Activated CD4-positive, alpha-beta T cell treated with anti-CD3 and anti-CD28 coated beads for 36 hours (primary cell): ENCODE measurements around the gene ENKUR. TPM values are rescaled to one million over a fixed set of nuclear protein-coding genes. Genes with fewer than 3 reads are reported as not detected.

Experiments used
- ATAC-seq: fragments of 200-7000 bp; cut with Tn5 transposase; one replicate; pipeline ENCODE4 v1.10.0; 2021; ENCODE audit warnings: mild to moderate bottlenecking, moderate library complexity
- CTCF ChIA-PET: fragments of 350-600 bp; sonication (Branson Sonifier 250); formaldehyde crosslinking; loops from one replicate; lab custom pipeline; 2021; ENCODE audit warnings: antibody characterized with exemption; lab: Charles Lee
- POLR2A ChIA-PET: fragments of 350-600 bp; sonication (Branson Sonifier 250); formaldehyde crosslinking; loops from one replicate; lab custom pipeline; 2021; ENCODE audit warnings: antibody characterized with exemption, inconsistent platforms; lab: Charles Lee
- DNase-seq: peaks from one replicate; pipeline ENCODE4 v3.0.0-alpha.2; 2020
- H3K27ac Mint-ChIP-seq: one replicate; pipeline ENCODE4 v1.8.0; 2021; ENCODE audit warnings: mixed read lengths
- H3K27me3 Mint-ChIP-seq: one replicate; pipeline ENCODE4 v1.8.0; 2021; ENCODE audit warnings: mixed read lengths
- H3K36me3 Mint-ChIP-seq: one replicate; pipeline ENCODE4 v1.8.0; 2021; ENCODE audit warnings: low read depth, mixed read lengths
- H3K4me1 Mint-ChIP-seq: one replicate; pipeline ENCODE4 v1.8.0; 2021; ENCODE audit warnings: mixed read lengths
- H3K4me3 Mint-ChIP-seq: one replicate; pipeline ENCODE4 v1.8.0; 2021; ENCODE audit warnings: mild to moderate bottlenecking, moderate library complexity, mixed read lengths
- H3K9me3 Mint-ChIP-seq: one replicate; pipeline ENCODE4 v1.8.0; 2021; ENCODE audit warnings: low read depth, mixed read lengths
- intact Hi-C, 2 experiments: fragments of 100-400 bp; cut with DNase I in 1 of 2; cut with micrococcal nuclease in 1 of 2; formaldehyde crosslinking; loops; one replicate each; pipeline versions ENCODE4 v1.14.2 to v1.15.1; 2022 to 2024; cut with DNase I, micrococcal nuclease
- total RNA-seq, 2 experiments: library from RNA; stranded (reverse); gene quantifications; one replicate each; pipeline ENCODE4 v1.2.3, GENCODE V29; 2021

The ENKUR gene
- total RNA-seq, 2 experiments from 2014 or later = 0.11 TPM; not detected in 1

DNA sequence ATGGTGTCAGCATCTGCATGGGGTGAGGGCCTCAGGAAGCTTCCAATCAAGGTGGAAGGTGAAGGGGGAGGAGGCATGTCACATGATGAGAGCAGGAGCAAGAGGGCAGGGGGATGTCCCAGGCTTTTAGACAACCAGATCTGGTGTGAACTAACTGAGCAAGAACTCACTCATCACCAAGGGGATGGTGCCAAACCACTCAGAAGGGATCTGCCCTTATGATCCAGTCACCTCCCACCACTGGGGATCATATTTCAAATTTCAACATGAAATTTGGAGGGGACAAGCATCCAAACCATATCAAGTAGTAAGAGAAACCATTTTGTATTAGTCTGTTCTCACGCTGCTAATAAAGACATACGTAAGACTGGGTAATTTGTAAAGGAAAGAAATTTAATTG lies 34.0 kb upstream of the ENKUR start:
- POLR2A ChIA-PET = no interaction called here
- H3K36me3 Mint-ChIP-seq = no peaks in the 10 kb centered on the region

DNA sequence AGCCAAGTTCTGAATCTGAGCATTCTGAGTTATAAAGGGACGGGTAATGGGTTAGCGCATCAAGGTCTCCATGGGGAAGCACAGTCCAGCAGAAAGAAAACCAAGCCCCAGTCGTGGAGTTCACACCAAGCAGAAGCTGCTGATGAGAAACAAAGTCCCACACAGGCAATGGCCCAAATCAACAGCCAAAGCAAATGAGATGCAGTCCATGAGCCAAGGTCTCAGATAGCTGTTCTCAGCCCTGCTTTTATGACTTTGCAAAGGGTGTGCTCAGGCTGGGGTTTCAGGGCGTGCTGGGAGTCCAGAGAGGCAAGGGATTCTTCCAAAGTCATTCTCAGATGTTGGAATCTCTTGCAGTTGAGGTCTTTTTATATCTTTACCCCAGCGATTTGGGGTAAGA lies 32.5 kb upstream of the ENKUR start:
- no peak for DNase-seq
- H3K36me3 Mint-ChIP-seq = no peaks in the 10 kb centered on the region
- intact Hi-C loops = no loop called here
- H3K27ac Mint-ChIP-seq = no peak overlapping the region
- CTCF ChIA-PET = no interaction called here
- peaks cover 36% of the 10 kb centered on the region for H3K27me3 Mint-ChIP-seq
- no peaks in the 10 kb centered on the region for H3K4me1 Mint-ChIP-seq
- H3K9me3 Mint-ChIP-seq = no peaks in the 10 kb centered on the region
- ATAC-seq = no peak
- POLR2A ChIA-PET = no interaction called here
- H3K4me3 Mint-ChIP-seq = no peak overlapping the region

More for the DNA sequence above, 34.0 kb upstream of the ENKUR start:
- no peak overlapping the region for H3K27ac Mint-ChIP-seq
- no peaks in the 10 kb centered on the region for H3K9me3 Mint-ChIP-seq
- H3K4me1 Mint-ChIP-seq = no peaks in the 10 kb centered on the region
- CTCF ChIA-PET = no interaction called here
- ATAC-seq = no peak
- no peak for DNase-seq
- H3K27me3 Mint-ChIP-seq = peaks cover 31% of the 10 kb centered on the region
- no peak overlapping the region for H3K4me3 Mint-ChIP-seq
- intact Hi-C loops = no loop called here

DNA sequence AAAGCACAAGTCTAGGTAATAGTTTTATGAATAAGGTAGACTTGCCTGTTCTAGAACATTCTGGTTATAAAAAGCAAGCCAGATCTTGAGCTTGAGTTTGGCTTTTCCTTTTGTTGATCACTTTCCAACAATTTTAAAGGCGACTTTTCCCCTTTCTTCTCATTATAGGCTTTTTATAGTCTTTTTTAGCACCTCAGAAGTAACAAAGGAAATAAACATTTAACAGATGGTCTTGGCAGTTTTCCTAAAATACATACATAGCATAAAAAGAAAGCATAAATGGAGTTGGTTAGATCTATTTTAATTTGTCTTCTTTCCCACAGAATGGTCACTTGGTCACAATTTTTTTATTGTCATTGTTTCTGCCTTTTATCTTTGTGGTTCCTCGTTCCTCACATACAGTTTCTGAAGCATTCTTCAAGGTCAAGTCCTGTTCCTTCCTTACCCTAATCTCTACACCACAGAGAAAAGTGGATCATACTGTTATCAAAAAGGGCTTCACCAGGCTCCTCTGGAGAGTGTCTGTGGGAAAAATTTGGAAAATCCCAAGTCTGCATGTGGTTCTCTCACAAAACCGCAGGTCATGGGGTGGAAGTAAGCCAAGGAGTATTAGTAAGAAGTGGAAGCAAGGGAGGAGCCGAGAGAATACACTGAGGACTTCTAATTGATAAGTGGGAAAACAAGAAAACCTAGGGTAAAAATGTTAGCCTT lies 31.8 kb upstream of the ENKUR start:
- DNase-seq = no peak
- intact Hi-C loops = no loop called here
- no peaks in the 10 kb centered on the region for H3K36me3 Mint-ChIP-seq
- no peak overlapping the region for H3K4me3 Mint-ChIP-seq
- H3K9me3 Mint-ChIP-seq = no peaks in the 10 kb centered on the region
- CTCF ChIA-PET = no interaction called here
- H3K27ac Mint-ChIP-seq = no peak overlapping the region
- POLR2A ChIA-PET = no interaction called here
- H3K4me1 Mint-ChIP-seq = no peaks in the 10 kb centered on the region
- H3K27me3 Mint-ChIP-seq = peaks cover 36% of the 10 kb centered on the region
- no peak for ATAC-seq

DNA sequence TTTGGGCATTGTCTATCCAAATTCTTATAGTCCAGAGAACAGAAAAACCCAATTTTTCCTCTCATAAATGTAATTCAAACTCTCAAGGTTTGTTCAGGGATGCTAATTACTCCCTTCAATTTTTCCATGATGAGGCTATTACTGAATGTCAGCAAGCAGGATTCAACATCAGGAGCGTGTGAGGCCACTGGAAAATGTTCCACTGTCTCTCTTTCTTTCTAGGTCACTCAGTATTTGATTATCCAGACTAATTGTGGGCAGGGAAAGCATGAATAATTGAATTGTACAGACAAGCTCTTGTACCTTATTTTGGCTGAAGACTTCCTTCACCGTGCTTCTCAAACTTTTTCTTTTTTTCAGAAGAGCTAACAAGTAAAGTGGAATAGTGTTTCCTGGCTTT lies 31.1 kb upstream of the ENKUR start:
- Mint-ChIP-seq H3K4me3 (no peak overlapping the region), H3K27me3 (peaks cover 36% of the 10 kb centered on the region), H3K4me1 (no peaks in the 10 kb centered on the region), H3K9me3 (no peaks in the 10 kb centered on the region), H3K36me3 (no peaks in the 10 kb centered on the region), H3K27ac (no peak overlapping the region)
- ChIA-PET POLR2A (no interaction called here), CTCF (no interaction called here)
- ATAC-seq (no peak), DNase-seq (no peak)
- intact Hi-C loops = no loop called here

DNA sequence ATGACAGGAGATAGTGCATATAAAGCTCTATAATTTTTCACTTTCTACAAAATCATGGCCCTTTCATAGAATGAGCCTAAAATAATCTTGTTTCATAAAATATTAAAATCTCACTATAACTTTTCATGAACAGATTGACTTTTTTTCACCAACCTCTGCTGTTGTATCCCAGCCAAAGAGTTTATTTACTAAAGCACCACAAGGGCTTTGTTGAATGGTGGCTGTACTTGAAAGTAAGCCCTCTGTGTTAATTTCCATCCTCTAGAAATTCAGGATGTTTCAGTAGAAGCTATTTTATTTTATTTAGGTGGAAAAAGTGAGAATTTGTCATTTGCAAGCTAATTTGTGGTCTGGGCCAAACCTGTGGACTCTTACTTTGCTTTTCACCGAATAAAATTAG lies 30.7 kb upstream of the ENKUR start:
- Mint-ChIP-seq H3K36me3 (no peaks in the 10 kb centered on the region), H3K27me3 (peaks cover 36% of the 10 kb centered on the region), H3K4me1 (no peaks in the 10 kb centered on the region), H3K4me3 (no peak overlapping the region), H3K27ac (no peak overlapping the region), H3K9me3 (no peaks in the 10 kb centered on the region)
- DNase-seq (no peak), ATAC-seq (no peak)
- POLR2A ChIA-PET = no interaction called here
- intact Hi-C loops = no loop called here
- CTCF ChIA-PET = no interaction called here

DNA sequence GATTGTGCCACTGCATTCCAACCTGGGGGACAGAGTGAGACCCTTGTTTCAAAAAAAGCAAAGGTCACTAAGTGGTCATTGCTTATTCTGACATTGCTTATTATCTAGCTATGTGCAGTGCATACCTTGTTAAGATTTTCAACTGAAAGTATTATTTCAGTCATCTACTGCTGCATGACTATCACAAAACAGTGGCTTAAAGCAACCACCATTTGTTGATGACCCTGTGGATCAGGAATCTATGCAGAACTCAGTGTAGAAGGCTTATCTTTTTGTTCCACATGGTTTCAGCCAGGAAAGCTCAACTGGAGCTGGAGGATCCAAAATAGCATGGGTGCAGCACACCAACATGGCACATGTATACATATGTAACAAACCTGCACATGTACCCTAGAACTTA lies 23.6 kb upstream of the ENKUR start:
- ATAC-seq (no peak), DNase-seq (no peak)
- intact Hi-C loops = no loop called here
- ChIA-PET POLR2A (no interaction called here), CTCF (interaction anchor here (0.6 to 0.7 kb wide), 2 partner anchors 9 to 184 kb away, joined by 3 read pairs; no protein-coding TSS in a partner anchor)
- Mint-ChIP-seq H3K9me3 (no peaks in the 10 kb centered on the region), H3K4me3 (no peak overlapping the region), H3K4me1 (no peaks in the 10 kb centered on the region), H3K36me3 (no peaks in the 10 kb centered on the region), H3K27me3 (peaks cover 15% of the 10 kb centered on the region), H3K27ac (no peak overlapping the region)

DNA sequence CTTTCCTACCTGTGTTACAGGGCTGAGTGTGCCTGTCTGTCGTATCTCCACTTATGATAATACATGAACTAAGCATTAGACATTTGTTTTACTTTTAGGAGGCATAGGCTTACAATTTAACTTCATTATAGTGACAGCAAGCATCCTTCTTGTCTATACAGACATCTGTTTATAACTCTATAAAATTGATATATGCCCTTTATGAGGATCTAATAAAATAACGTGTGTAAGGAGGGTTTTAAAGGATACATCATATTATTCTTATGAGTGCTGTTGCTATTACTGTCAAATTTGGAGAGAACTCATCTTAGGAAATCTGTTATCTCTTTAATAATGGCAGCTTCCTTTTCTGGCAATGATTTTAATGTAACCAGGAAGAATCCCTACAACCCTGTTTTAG lies 22.4 kb upstream of the ENKUR start:
- H3K4me3 Mint-ChIP-seq = no peak overlapping the region
- H3K9me3 Mint-ChIP-seq = no peaks in the 10 kb centered on the region
- CTCF ChIA-PET = no interaction called here
- no peak for DNase-seq
- no peaks in the 10 kb centered on the region for H3K36me3 Mint-ChIP-seq
- POLR2A ChIA-PET = no interaction called here
- no peak overlapping the region for H3K27ac Mint-ChIP-seq
- no peak for ATAC-seq
- H3K4me1 Mint-ChIP-seq = no peaks in the 10 kb centered on the region
- peaks cover 14% of the 10 kb centered on the region for H3K27me3 Mint-ChIP-seq
- intact Hi-C loops = no loop called here

DNA sequence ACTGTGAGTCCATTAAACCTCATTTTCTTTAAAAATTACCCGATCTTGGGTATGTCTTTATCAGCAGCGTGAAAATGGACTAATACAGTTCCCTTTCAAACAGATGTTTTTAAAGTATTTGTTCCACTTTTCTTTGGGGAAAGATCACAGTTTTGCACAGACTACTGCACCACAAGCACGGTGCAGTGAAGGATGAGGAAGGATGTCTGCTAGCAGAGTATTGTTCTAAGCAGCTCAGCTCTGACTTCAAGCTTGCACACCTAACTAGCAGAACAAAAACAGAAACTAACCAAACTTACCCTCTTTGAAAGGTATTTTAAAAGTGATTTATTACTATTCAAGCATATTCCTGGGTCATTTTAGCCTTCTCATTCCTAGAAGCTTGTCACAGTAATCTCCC lies 20.4 kb upstream of the ENKUR start:
- no peak overlapping the region for H3K4me3 Mint-ChIP-seq
- intact Hi-C loops = no loop called here
- ChIA-PET CTCF (no interaction called here), POLR2A (interaction anchor here (0.6 kb wide), 1 partner anchor 384 kb away, joined by 3 read pairs; no protein-coding TSS in a partner anchor)
- ATAC-seq = no peak
- H3K4me1 Mint-ChIP-seq = no peaks in the 10 kb centered on the region
- no peaks in the 10 kb centered on the region for H3K36me3 Mint-ChIP-seq
- no peak for DNase-seq
- no peak overlapping the region for H3K27ac Mint-ChIP-seq
- H3K27me3 Mint-ChIP-seq = peaks cover 12% of the 10 kb centered on the region
- no peaks in the 10 kb centered on the region for H3K9me3 Mint-ChIP-seq

DNA sequence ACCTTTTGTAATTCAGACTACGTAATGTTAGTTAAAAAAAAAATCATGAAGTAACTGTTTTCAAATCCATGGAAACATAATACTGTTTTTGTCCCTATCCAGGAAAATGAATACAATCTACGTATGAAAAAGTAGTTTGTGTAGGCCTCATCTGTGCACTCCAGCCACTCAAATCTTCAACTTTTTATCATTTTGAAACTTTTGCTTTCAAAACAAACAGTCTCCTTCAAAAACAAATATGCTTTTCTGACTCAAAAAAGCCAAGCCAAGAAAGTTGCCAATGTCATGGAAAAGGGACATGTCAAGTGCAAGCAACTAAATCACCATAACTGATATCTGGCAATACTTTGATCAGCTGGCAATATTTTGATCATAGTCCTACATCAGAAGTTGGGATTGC lies 13.6 kb upstream of the ENKUR start:
- no peak for ATAC-seq
- H3K9me3 Mint-ChIP-seq = peaks cover 5% of the 10 kb centered on the region
- CTCF ChIA-PET = no interaction called here
- no peaks in the 10 kb centered on the region for H3K4me1 Mint-ChIP-seq
- POLR2A ChIA-PET = no interaction called here
- no peak for DNase-seq
- H3K27ac Mint-ChIP-seq = no peak overlapping the region
- no peak overlapping the region for H3K4me3 Mint-ChIP-seq
- no peaks in the 10 kb centered on the region for H3K27me3 Mint-ChIP-seq
- intact Hi-C loops = no loop called here
- peaks cover 5% of the 10 kb centered on the region for H3K36me3 Mint-ChIP-seq

DNA sequence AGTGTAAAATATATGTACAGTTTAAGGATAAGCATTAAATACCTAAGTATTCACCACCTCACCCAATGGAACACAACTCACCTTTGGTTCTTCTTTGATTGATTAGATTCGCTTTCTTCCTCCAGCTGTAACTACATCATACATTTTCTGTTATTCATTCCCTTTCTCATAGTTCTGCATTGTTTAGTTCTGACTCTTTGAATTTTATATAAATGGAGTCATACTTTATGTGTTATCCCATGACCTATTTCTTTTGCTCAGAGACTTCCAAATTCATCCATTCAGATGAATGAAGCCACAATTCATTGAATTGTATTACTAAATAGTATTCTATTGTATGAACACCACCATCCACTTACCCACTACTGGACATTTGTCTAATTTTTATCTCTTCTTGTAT lies 12.8 kb upstream of the ENKUR start:
- no peak for DNase-seq
- Mint-ChIP-seq H3K4me3 (no peak overlapping the region), H3K36me3 (peaks cover 11% of the 10 kb centered on the region), H3K9me3 (peaks cover 5% of the 10 kb centered on the region), H3K4me1 (no peaks in the 10 kb centered on the region), H3K27me3 (no peaks in the 10 kb centered on the region), H3K27ac (no peak overlapping the region)
- no peak for ATAC-seq
- intact Hi-C loops = no loop called here
- ChIA-PET CTCF (interaction anchor here (0.6 kb wide), 1 partner anchor 1402 kb away, joined by 3 read pairs; no protein-coding TSS in a partner anchor), POLR2A (no interaction called here)

DNA sequence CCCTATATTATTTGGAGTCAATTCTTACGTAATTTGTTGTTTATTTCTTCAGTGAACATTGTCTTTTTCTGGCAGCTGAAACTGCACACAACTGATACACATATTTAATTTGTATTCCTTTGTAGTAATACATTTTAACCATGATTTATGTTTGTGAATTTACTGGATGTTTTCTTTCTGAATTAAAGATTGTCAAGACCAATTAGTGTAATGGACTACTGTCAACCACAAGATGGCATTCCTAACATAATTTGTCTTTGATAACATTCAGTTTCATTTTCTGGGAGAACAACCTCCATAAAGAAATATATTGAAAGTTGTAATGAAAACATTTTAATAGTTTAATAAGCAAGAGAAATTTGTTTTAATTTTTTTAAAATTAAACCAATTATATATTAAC lies 10.5 kb upstream of the ENKUR start:
- CTCF ChIA-PET = no interaction called here
- no peak for DNase-seq
- H3K27me3 Mint-ChIP-seq = no peaks in the 10 kb centered on the region
- no peak overlapping the region for H3K4me3 Mint-ChIP-seq
- no peaks in the 10 kb centered on the region for H3K4me1 Mint-ChIP-seq
- no peak for ATAC-seq
- H3K9me3 Mint-ChIP-seq = peaks cover 5% of the 10 kb centered on the region
- POLR2A ChIA-PET = no interaction called here
- intact Hi-C loops = no loop called here
- H3K27ac Mint-ChIP-seq = no peak overlapping the region
- peaks cover 19% of the 10 kb centered on the region for H3K36me3 Mint-ChIP-seq

DNA sequence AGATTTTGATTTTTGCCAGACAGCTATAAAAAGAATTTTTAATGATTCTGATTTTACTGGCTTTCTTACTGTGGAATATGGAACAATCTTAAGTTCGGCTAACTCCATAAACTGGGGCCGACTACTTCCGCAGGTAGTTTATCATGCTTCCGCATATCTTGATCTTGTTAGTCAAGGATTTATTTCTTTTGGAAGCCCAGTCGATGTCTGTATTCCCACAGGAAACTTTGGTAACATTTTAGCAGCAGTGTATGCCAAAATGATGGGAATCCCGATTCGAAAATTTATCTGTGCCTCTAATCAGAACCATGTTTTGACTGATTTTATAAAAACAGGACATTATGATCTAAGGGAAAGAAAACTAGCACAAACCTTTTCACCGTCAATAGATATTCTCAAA lies 8.6 kb upstream of the ENKUR start:
- no peak overlapping the region for H3K4me3 Mint-ChIP-seq
- DNase-seq = no peak
- ChIA-PET CTCF (no interaction called here), POLR2A (no interaction called here)
- no peak for ATAC-seq
- peaks cover 3% of the 10 kb centered on the region for H3K4me1 Mint-ChIP-seq
- intact Hi-C loops = no loop called here
- H3K27me3 Mint-ChIP-seq = no peaks in the 10 kb centered on the region
- no peaks in the 10 kb centered on the region for H3K9me3 Mint-ChIP-seq
- no peak overlapping the region for H3K27ac Mint-ChIP-seq
- peaks cover 21% of the 10 kb centered on the region for H3K36me3 Mint-ChIP-seq
